NB4 (cell line): ENCODE data around the gene RIT2.

Experiments used
- DNase-seq: peaks from one replicate; pipeline ENCODE4 v3.0.0; 2010; ENCODE audit warnings: low read depth
- H3K4me3 ChIP-seq: one replicate; pipeline ENCODE4 v1.5.1; 2011; ENCODE audit warnings: mild to moderate bottlenecking, low read depth, low read length, moderate library complexity
- MYC ChIP-seq: IDR thresholded peaks from 2 replicates; pipeline ENCODE4 v1.6.1; 2011; ENCODE audit warnings: low read depth, low read length
- POLR2A ChIP-seq: IDR thresholded peaks from 2 replicates; pipeline ENCODE4 v1.6.1; 2011; ENCODE audit warnings: mild to moderate bottlenecking; ENCODE audit not compliant: insufficient read length; ENCODE audit errors: extremely low read depth
- TF ChIP-seq, protein P1 (sequence below): IDR thresholded peaks from one replicate; pipeline ENCODE4 v1.5.1; 2012; ENCODE audit warnings: low read depth, low read length
- TF ChIP-seq, protein P2 (sequence below): IDR thresholded peaks from 2 replicates; pipeline ENCODE4 v1.6.1; 2011; ENCODE audit warnings: low read depth, low read length

Gene RIT2

DNA sequence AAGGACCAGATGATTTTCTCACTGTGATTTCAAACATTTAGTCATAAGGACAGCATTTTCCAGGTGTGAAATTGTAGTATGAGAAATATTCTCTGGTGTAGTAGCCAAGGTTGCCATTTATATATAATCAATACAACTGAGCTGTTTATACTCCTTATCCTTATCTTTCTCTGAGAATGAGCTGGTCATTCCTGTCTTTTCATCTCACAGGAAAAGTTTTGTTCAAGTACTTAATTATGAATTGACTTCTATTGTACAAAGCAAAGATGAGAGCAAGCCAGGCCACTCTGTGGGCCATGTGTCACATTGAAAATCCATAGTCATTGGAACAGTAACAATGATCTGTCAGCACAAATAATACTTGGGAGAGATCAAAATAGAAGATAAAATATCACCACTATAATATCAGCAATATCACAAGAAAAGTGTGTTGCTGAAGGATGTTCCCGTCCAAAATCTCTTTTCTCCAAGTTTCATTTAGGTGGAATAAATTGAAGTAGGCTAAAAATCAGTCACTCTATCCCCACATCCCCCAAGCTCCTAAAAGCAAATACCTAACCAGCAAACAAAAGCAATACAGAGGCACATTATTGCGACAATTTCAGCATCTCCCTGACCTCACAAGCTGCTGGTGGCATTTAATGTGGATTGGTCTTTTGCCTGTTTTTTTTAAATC is 2.1 kb downstream of the RIT2 start:
- no peak for DNase-seq
- no peak overlapping the region for H3K4me3 ChIP-seq
- TF ChIP-seq, protein P1, sequence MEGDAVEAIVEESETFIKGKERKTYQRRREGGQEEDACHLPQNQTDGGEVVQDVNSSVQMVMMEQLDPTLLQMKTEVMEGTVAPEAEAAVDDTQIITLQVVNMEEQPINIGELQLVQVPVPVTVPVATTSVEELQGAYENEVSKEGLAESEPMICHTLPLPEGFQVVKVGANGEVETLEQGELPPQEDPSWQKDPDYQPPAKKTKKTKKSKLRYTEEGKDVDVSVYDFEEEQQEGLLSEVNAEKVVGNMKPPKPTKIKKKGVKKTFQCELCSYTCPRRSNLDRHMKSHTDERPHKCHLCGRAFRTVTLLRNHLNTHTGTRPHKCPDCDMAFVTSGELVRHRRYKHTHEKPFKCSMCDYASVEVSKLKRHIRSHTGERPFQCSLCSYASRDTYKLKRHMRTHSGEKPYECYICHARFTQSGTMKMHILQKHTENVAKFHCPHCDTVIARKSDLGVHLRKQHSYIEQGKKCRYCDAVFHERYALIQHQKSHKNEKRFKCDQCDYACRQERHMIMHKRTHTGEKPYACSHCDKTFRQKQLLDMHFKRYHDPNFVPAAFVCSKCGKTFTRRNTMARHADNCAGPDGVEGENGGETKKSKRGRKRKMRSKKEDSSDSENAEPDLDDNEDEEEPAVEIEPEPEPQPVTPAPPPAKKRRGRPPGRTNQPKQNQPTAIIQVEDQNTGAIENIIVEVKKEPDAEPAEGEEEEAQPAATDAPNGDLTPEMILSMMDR, result no peak
- TF ChIP-seq, protein P2, sequence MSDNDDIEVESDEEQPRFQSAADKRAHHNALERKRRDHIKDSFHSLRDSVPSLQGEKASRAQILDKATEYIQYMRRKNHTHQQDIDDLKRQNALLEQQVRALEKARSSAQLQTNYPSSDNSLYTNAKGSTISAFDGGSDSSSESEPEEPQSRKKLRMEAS, result no peak
- TF ChIP-seq POLR2A (no peak), MYC (no peak)

DNA sequence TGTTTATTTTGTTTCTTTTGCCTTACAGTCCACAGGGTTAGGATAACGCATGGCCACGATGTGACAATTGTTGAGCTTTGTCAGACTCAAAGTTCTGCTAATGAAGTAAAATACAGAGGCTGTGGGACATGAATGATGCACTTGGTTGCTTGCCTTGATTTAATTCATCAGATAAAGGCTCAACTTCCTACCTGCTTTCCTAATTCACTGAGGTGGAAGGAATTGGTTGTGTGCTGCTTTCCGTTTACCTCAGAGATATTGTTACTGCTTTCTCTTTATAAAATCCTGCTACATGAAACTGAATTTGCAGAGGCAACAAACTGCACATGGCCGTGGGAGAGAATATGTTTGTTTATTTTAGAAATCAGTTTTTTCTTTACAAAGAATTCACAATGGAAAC is 6.6 kb downstream of the RIT2 start:
- no peak for DNase-seq
- TF ChIP-seq MYC (no peak), POLR2A (no peak)
- TF ChIP-seq, protein P1, result no peak
- TF ChIP-seq, protein P2, result no peak

DNA sequence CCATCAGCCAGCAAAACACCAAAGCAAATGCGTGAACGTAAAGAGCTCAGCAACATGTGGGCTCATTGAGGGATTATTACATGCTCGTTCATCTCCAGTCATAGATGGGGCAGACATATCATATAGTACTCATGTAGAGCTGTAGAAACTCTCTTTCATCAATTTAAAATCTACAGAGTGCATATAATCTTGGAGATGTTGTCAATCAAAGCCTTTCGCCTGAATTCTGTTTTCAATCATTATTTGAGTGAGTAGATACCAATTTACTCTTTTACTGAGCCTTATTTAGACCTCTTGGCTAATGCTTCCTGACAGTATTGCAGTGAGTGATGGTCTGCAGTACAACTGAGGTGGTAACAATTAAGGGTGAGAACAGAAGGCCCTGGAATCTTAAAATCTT is 7.0 kb downstream of the RIT2 start:
- no peak for DNase-seq
- no peak overlapping the region for H3K4me3 ChIP-seq
- TF ChIP-seq, protein P1, result no peak
- TF ChIP-seq, protein P2, result no peak
- no peak for TF ChIP-seq POLR2A
- no peak for TF ChIP-seq MYC

More for the DNA sequence above, 6.6 kb downstream of the RIT2 start:
- no peak overlapping the region for H3K4me3 ChIP-seq

DNA sequence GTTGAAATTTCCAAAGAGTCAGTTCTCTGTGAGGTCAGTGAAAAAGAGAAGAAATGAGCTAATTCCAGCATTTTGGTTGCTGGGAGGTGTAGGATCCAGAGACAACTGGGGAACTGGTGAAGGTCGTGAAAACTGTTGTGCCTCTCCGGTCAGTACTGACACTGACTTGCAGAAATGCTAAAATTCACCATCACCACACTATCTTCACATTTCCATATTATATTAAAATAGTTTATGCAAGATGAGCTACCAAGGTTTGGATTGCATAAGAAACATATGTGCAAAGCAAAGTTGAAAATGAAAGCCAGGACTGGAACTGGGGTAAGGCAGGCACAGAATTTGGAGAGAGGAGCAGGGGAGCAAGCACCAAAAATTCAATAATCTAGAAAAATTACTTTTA is 21.8 kb downstream of the RIT2 start:
- H3K4me3 ChIP-seq, result no peak overlapping the region
- DNase-seq, result no peak
- TF ChIP-seq MYC (no peak), POLR2A (no peak)
- TF ChIP-seq, protein P1, result no peak
- TF ChIP-seq, protein P2, result no peak

DNA sequence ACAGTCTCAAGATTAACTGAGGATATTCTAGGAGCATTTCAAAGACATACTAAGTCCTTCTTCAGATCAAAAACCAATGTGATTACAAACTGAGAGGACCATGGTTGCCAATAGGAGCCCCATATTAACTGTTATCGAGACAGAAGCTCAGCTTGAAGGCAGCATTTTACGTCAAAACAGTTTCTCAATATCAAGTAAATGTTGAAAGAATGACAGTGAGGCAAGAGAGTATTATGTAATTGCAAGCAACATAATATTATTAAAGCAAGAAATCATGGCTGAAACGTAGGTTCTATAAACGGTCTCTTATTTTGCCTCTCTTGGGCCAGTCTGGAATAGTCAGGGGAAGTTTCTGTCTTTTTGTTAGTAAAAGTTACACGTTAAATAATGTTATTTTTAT is 22.9 kb downstream of the RIT2 start:
- no peak for DNase-seq
- TF ChIP-seq POLR2A, result no peak
- H3K4me3 ChIP-seq, result no peak overlapping the region

DNA sequence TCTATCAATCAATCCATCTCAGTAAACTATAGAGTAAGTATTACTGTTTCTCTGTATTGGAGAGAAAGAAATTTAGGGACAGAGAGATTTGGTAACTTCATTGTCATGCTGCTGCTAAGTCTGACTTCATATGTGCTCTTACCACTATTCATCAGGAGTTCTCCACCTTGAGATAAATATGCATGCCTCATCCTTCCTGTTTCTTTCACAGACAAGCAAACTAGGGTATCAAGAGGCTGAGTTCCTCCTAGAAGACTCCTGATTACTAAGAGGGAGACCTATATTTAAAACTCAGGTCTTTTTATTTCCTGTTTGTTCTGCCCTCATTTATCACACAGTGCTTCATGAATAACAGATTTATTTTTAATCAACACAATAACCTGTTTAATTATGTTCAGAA is 34.1 kb downstream of the RIT2 start:
- H3K4me3 ChIP-seq, result no peak overlapping the region
- TF ChIP-seq, protein P1, result no peak
- TF ChIP-seq, protein P2, result no peak
- TF ChIP-seq POLR2A (no peak), MYC (no peak)
- DNase-seq, result no peak
